SK-N-MC (cell line): Measurements from ENCODE around the gene QSOX2.

Experiments used
- EZH2 ChIP-seq: fragments of 200-600 bp; sonication (generic); IDR thresholded peaks from one replicate; pipeline ENCODE4 v1.6.1; 2017; ENCODE audit warnings: antibody characterized with exemption
- FOXP2 ChIP-seq: optimal IDR thresholded peaks from 2 replicates; pipeline ENCODE3; 2011; ENCODE audit warnings: mild to moderate bottlenecking, moderate library complexity; ENCODE audit not compliant: insufficient read depth; ENCODE audit errors: extremely low read length, control extremely low read depth
- POLR2AphosphoS5 ChIP-seq: IDR thresholded peaks from 2 replicates; pipeline ENCODE4 v1.6.1; 2012; ENCODE audit warnings: mild to moderate bottlenecking, low read depth, low read length, borderline replicate concordance

DNA sequence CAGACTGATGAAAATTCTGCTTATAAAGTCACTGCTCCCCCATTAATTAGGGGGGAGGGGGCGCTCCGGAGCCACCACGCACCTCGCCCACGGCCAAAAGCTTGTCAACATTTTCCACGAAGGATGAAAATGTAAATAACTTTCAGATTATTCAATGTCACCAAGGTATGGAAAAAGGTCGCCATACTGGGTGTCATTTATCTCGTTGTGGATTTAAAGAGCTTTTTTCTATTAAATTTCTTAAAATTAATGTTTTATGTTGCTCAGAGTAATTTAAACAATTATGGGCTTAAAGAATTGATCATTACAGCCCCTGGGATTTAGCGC is 53.7 kb downstream of the QSOX2 start:
- TF ChIP-seq EZH2 (no peak), POLR2AphosphoS5 (no peak), FOXP2 (no peak)
